Keratinocyte (primary cell): ENCODE data around the gene TFDP2.

Source experiments
- CTCF ChIP-seq, 3 experiments: IDR thresholded peaks in 1 of 3; conservative IDR thresholded peaks in 1 of 3; optimal IDR thresholded peaks in 1 of 3; 2 replicates in 2 of 3; 3 replicates in 1 of 3; pipeline versions ENCODE3 to v1.5.1; 2011; ENCODE audit warnings: low read length in 3 of 3, mild to moderate bottlenecking in 3 of 3, moderate library complexity in 2 of 3, control low read depth in 1 of 3, inconsistent platforms in 1 of 3; ENCODE audit not compliant: insufficient read depth in 2 of 3; ENCODE audit errors: extremely low read depth in 1 of 3
- EZH2 ChIP-seq: IDR thresholded peaks from one replicate; pipeline ENCODE4 v1.6.1; 2012; ENCODE audit warnings: inconsistent platforms, mild to moderate bottlenecking, low read length, moderate library complexity

GRCh38 chr3:141986548-141987107 lies 162.7 kb downstream of the TFDP2 start:
- TF ChIP-seq CTCF (optimal IDR thresholded peaks at IDR 0.05 in 1 of 3, IDR thresholded peaks at IDR 0.05 in 1 of 3, conservative IDR thresholded peaks at IDR 0.05 in 1 of 3; ENCODE audit: extremely low read depth in 1 of 3, insufficient read depth in 2 of 3, low read length in 3 of 3), result no peak
- TF ChIP-seq EZH2, result no peak
